HEK293 (cell line): ENCODE measurements around the gene MGAT4B.
A peak's percentile ranks its signal among the peaks of the same experiment; 100 is the strongest.

Experiments used
- GLIS1 ChIP-seq: fragments of 450-650 bp; formaldehyde crosslinking; IDR thresholded peaks from 2 replicates; pipeline ENCODE4 v1.5.1; 2016; ENCODE audit warnings: missing biosample characterization, missing genetic modification characterization
- MEIS1 ChIP-seq: sonication (generic); formaldehyde crosslinking; IDR thresholded peaks from 2 replicates; pipeline ENCODE4 v1.8.1; 2022; ENCODE audit warnings: missing genetic modification reagents, mild to moderate bottlenecking, borderline replicate concordance
- OVOL3 ChIP-seq: fragments of 450-650 bp; formaldehyde crosslinking; IDR thresholded peaks from 2 replicates; pipeline ENCODE4 v1.5.1; 2016; ENCODE audit warnings: missing biosample characterization, missing genetic modification characterization
- PRDM10 ChIP-seq: fragments of 450-650 bp; formaldehyde crosslinking; IDR thresholded peaks from 2 replicates; pipeline ENCODE4 v1.5.1; 2016; ENCODE audit warnings: missing biosample characterization, missing genetic modification characterization
- SCRT1 ChIP-seq: fragments of 450-650 bp; formaldehyde crosslinking; IDR thresholded peaks from 2 replicates; pipeline ENCODE4 v1.5.1; 2016; ENCODE audit warnings: missing biosample characterization, missing genetic modification characterization, borderline replicate concordance
- SP3 ChIP-seq: fragments of 450-650 bp; formaldehyde crosslinking; IDR thresholded peaks from 2 replicates; pipeline ENCODE4 v1.5.1; 2016; ENCODE audit warnings: missing biosample characterization, missing genetic modification characterization
- TSHZ1 ChIP-seq: fragments of 450-650 bp; formaldehyde crosslinking; IDR thresholded peaks from 2 replicates; pipeline ENCODE4 v1.5.1; 2016; ENCODE audit warnings: missing biosample characterization, missing genetic modification characterization, borderline replicate concordance
- ZBTB21 ChIP-seq: fragments of 450-650 bp; formaldehyde crosslinking; IDR thresholded peaks from 2 replicates; pipeline ENCODE4 v1.5.1; 2017; ENCODE audit warnings: missing biosample characterization, missing genetic modification characterization
- ZBTB44 ChIP-seq: fragments of 450-650 bp; IDR thresholded peaks from 2 replicates; pipeline ENCODE4 v1.5.1; 2018; ENCODE audit warnings: missing biosample characterization, mild to moderate bottlenecking, missing genetic modification characterization
- ZNF148 ChIP-seq: fragments of 450-650 bp; formaldehyde crosslinking; IDR thresholded peaks from 2 replicates; pipeline ENCODE4 v1.5.0; 2017; ENCODE audit warnings: missing biosample characterization, missing genetic modification characterization, borderline replicate concordance
- ZNF18 ChIP-seq: fragments of 450-650 bp; formaldehyde crosslinking; IDR thresholded peaks from 2 replicates; pipeline ENCODE4 v1.5.1; 2016; ENCODE audit warnings: missing biosample characterization, missing genetic modification characterization
- ZNF341 ChIP-seq: fragments of 450-650 bp; formaldehyde crosslinking; IDR thresholded peaks from 2 replicates; pipeline ENCODE4; 2016; ENCODE audit warnings: low read depth, missing biosample characterization, missing genetic modification characterization
- ZNF350 ChIP-seq: fragments of 450-650 bp; formaldehyde crosslinking; IDR thresholded peaks from 2 replicates; pipeline ENCODE4 v1.5.0; 2017; ENCODE audit warnings: missing biosample characterization, mild to moderate bottlenecking, missing genetic modification characterization
- ZNF37A ChIP-seq: fragments of 450-650 bp; IDR thresholded peaks from 2 replicates; pipeline ENCODE4 v1.5.1; 2018; ENCODE audit warnings: missing biosample characterization, missing genetic modification characterization
- ZNF449 ChIP-seq: fragments of 450-650 bp; formaldehyde crosslinking; IDR thresholded peaks from 2 replicates; pipeline ENCODE4 v1.5.1; 2017; ENCODE audit warnings: missing biosample characterization, mild to moderate bottlenecking, missing genetic modification characterization, moderate library complexity
- ZNF514 ChIP-seq: fragments of 450-650 bp; formaldehyde crosslinking; IDR thresholded peaks from 2 replicates; pipeline ENCODE4 v1.5.1; 2016; ENCODE audit warnings: missing biosample characterization, missing genetic modification characterization
- ZNF544 ChIP-seq: fragments of 450-650 bp; formaldehyde crosslinking; IDR thresholded peaks from 2 replicates; pipeline ENCODE4 v1.5.0; 2017; ENCODE audit warnings: missing biosample characterization, missing genetic modification characterization
- ZNF555 ChIP-seq: fragments of 450-650 bp; formaldehyde crosslinking; conservative IDR thresholded peaks from 2 replicates; pipeline ENCODE4 v1.5.1; 2017; ENCODE audit warnings: missing biosample characterization, mild to moderate bottlenecking, missing genetic modification characterization, inconsistent platforms
- ZNF645 ChIP-seq: fragments of 450-650 bp; formaldehyde crosslinking; IDR thresholded peaks from 2 replicates; pipeline ENCODE4; 2016; ENCODE audit warnings: missing biosample characterization, missing genetic modification characterization
- ZNF677 ChIP-seq: fragments of 450-650 bp; IDR thresholded peaks from 2 replicates; pipeline ENCODE4 v1.5.0; 2018; ENCODE audit warnings: missing biosample characterization, mild to moderate bottlenecking, missing genetic modification characterization, moderate library complexity
- ZNF843 ChIP-seq: fragments of 450-650 bp; formaldehyde crosslinking; IDR thresholded peaks from 2 replicates; pipeline ENCODE4 v1.5.1; 2016; ENCODE audit warnings: missing biosample characterization, missing genetic modification characterization
- ZSCAN16 ChIP-seq: fragments of 450-650 bp; formaldehyde crosslinking; IDR thresholded peaks from 2 replicates; pipeline ENCODE4 v1.5.1; 2016; ENCODE audit warnings: missing biosample characterization, missing genetic modification characterization
- ZXDB ChIP-seq: fragments of 450-650 bp; formaldehyde crosslinking; IDR thresholded peaks from 2 replicates; pipeline ENCODE4 v1.5.1; 2016; ENCODE audit warnings: missing biosample characterization, missing genetic modification characterization

Gene MGAT4B

GRCh38 chr5:179820483-179821297 lies 14.0 kb upstream of the MGAT4B start, which contains the start of gene SQSTM1 (continued):
- no peak for TF ChIP-seq TSHZ1 (tag by site-specific recombination)
- TF ChIP-seq ZNF341 = no peak
- TF ChIP-seq ZNF677 (tag by site-specific recombination) = 0 out of 2 replicates have a peak, but pooled peaks have one; percentile 24
- no peak for TF ChIP-seq SCRT1 (tag by site-specific recombination)
- no peak for TF ChIP-seq ZNF37A (tag by site-specific recombination)
- TF ChIP-seq SP3 = peak; percentile 95
- TF ChIP-seq ZNF18 (tag by site-specific recombination) = no peak
- no peak for TF ChIP-seq ZNF645 (tag by site-specific recombination)
- no peak for TF ChIP-seq ZNF449 (tag by site-specific recombination)
- no peak for TF ChIP-seq MEIS1
- no peak for TF ChIP-seq ZNF350 (tag by site-specific recombination)
- TF ChIP-seq ZBTB21 = peak; percentile 49; the same call in 1 of the 2 replicates
- no peak for TF ChIP-seq ZSCAN16 (tag by site-specific recombination)
- TF ChIP-seq PRDM10 (tag by site-specific recombination) = peak; percentile 85
- peak; percentile 90 for TF ChIP-seq ZXDB
- TF ChIP-seq ZNF544 (tag by site-specific recombination) = no peak
- TF ChIP-seq GLIS1 (tag by site-specific recombination) = peak; percentile 64
- TF ChIP-seq ZNF843 (tag by site-specific recombination) = peak; percentile 33; the same call in 1 of the 2 replicates
- TF ChIP-seq ZNF148 = no peak
- no peak for TF ChIP-seq ZNF555 (tag by site-specific recombination)
- no peak for TF ChIP-seq OVOL3 (tag by site-specific recombination)
- TF ChIP-seq ZBTB44 (tag by site-specific recombination) = no peak
- TF ChIP-seq ZNF514 (tag by site-specific recombination) = no peak
